NCI-H146 treated with DMSO at 0.1 percent for 48 hours (cell line): ENCODE data around the gene PPP4R3B.

Source experiments
- DNase-seq: peaks from one replicate; lab custom pipeline; 2025; ENCODE audit not compliant: unreplicated experiment; lab: John Stamatoyannopoulos, UW

PPP4R3B gene

DNA sequence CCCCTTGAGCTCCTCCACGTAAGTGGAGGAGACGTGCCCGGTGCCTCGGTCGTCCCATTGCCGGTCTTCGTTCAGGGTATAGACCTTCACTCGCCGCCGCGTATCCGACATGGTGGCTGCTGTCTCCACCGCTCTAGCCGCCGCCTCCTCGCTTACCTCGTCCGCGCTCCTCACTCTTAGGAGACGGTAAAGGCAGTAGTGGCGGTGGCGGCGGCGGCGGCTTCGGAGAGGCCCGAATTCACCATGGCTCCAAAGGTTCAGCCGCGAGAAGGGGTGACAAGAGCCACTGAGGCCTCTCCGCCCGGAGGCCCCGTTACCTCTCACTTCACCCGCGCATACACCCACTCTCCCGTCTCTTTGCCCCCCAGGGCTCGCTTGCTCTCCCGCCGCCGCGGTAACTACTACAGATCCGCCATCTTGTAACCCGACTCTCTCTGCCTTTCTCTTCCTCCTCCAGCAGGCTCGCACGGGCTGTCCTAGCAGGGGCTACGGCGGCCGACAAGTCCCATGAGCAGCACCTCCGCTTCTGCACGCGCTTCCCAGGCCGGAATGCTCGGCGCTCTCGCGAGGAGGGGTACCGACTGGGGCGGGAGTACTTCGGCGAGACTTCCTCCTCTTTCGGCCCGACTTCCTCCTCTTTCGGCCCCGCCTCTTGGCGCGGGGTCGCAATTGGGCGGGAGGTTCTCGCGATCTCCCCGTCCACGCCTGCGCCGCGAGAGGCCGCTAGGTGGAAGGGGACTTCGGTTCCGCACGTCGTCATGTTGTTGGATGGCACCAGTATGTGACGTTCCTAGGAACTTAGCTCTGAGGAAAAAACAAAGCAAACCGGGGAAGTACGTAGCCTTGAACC, at the start of gene PPP4R3B:
Gene PPP4R3B (minus strand): TSS at position 448 of the 850 bp plus-strand sequence. CDS start 337 bp downstream, at position 111.
- peak; percentile 96 for DNase-seq

GRCh38 chr2:55653255-55653654, 35.8 kb upstream of the PPP4R3B start:
- DNase-seq, result no peak

GRCh38 chr2:55649211-55649610, 31.8 kb upstream of the PPP4R3B start:
- no peak for DNase-seq

DNA sequence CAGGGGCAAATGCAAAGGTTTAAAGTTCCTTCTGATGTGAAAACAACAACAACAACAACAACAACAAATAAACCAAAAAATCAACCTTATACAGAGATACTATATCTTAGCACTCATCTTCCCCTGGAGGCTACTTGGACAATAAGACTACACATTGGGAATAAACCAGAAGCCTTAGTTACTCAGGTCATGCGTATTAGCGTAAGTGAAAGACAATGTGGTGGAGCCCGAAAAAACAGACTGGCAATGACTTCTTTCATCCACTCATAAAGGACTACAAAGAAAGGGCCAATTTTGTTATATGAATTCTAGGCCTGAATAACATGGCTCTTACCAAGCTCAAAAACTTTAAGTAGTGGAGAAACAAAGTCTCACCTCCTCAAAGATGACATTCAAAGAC, 19.4 kb upstream of the PPP4R3B start:
- no peak for DNase-seq

DNA sequence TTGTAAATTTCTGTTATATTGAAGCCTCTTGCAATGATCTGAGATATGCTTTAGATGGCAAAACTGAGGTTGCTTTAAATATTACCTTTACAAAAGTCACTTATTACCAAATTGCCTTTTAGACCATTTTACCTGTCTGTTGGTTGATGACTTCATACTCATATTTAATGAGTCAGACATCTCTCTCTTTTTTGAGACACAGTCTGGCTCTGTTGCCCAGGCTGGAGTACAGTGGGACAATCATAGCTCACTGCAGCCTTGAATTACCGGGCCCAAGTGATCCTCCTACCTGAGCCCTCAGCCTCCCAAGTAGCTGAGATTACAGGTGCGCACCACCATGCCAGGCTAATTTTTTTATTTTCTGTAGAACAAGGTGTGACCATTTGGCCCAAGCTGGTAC, 11.5 kb upstream of the PPP4R3B start:
- DNase-seq, result no peak

DNA sequence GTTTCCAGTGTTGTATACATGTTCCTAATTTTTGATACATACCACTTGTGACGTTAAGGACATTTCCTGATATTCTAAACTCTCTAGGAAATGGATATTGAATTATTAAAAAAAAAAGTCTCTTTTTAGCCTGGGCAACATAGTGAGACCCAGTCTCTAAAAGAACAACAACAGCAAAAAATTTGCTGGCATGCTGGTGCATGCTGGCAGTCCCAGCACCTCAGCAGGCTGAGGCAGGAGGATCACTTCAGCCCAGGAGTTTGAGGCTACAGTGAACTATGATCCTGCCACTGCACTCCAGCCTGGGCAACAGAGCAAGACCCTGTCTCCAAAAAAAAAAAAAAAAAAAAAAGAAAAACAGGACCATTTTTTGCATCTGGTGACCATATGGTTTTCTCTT, 10.5 kb upstream of the PPP4R3B start:
- DNase-seq, result no peak

GRCh38 chr2:55621802-55622201, 4.4 kb upstream of the PPP4R3B start:
- DNase-seq, result no peak

GRCh38 chr2:55620123-55620779, 2.8 kb upstream of the PPP4R3B start:
- no peak for DNase-seq

- DNase-seq, result peak; percentile 27
Measured at GRCh38 chr2:55618275-55619055, 1.0 kb upstream of the PPP4R3B start.

- no peak for DNase-seq
Measured at GRCh38 chr2:55618025-55618274, 528 bp upstream of the PPP4R3B start.

DNA sequence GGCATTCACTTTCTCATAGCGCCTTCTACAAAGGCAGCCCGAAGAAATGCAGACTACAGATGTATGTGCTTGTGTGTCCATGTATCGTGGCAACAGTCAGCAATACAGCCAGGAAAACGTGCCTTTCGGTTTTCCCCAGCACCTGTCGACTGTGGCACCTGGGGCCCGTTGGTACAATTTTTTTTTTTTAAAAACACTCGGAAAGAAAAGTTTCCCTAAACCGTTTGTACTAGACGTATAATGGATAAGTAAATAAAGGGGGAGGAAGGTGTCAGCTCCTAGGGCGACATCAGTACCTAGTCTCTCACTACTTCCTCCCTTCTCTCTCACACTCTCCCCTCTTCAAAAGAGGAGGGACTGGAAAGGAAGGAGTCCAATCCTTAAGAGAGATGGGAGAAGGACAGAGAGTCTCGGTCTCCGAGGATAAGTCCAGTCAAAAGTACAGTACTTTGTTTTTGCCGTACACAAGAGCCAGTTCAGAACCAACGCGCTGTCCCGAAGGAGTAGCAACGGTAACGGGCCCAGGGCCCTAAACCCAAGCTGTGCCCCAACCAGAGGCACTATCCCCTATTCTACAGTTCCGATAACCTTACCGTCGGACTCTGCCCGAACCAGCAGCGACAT, 759 bp downstream of the PPP4R3B start:
- peak; percentile 52 for DNase-seq

DNA sequence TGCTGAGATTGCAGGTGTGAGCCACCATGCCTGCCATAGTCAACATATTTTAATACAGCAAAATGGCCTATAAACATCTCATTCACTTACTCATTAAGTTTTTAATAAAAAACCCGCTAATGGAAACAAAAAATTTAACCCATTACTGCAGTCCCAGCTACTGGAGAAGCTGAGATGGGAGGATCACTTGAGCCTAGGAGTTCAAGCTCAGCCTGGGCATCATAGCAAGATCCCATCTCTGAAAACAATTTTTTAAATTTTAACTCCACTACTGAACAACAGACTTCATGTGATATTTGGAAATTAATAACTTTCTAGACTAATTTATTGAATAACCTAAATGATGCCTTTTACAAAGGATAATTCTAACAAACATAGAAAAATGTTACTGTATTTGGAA, 5.4 kb downstream of the PPP4R3B start:
- no peak for DNase-seq

DNA sequence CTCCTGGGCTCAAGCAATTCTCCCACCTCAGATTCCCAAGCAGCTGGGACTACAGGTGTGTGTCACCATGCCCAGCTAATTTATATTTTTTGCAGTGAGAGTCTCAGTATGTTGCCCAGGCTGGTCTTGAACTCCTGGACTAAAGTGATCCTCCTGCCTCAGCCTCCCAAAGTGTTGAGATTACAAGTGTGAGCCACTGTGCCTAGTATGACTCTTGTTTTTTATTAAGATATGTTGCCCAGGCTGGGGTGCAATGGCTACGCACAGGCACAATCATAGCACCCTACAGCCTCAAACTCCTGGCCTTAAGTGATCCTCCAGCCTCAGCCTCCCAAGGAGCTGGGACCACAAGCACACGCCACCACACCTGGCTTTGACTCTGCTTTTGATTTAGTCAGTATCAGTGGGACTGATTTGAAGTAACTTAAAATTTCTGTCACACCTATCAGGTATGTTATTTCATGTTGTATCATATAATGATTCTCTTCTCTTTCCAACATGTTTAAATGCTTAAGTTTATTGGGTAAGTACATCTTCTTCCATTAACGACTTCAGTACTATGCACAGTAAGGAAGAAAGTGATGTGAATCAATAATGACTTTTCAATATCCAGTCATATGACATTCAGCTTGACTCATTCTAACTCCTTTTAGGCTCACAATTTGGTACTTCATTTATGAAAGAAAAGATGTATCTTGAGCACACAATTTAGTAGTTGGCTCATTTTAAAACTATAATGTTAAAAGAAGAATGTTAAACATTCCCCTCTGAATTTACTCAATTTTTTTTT, 6.3 kb downstream of the PPP4R3B start:
- no peak for DNase-seq

- no peak for DNase-seq
Measured at GRCh38 chr2:55609938-55610578, 7.4 kb downstream of the PPP4R3B start.

DNA sequence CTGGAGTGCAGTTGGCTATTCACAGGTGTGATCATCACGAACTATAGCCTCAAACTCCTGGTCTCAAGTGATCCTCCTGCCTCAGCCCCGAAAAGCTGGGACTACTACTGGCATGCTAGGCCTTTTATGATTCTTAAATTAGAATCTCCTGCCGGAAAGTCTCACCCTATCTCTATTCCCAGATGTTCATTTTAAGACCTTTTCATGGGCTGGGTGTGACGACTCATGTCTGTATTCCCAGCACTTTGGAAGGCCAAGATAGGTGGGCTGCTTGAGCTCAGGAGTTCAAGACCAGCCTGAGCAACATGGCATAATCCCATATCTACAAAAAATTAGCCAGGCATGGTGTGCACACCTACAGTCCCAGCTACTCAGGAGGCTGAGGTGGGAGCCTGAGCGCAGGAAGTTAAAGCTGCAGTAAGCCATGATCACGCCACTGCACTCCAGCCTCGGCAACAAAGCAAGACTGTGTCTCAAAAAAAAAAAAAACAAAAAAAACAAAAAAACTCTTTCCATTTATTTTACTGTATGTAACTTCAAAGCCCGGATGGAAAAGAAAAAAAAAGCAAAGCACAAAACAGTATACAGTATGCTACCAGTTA, 8.1 kb downstream of the PPP4R3B start:
- no peak for DNase-seq

DNA sequence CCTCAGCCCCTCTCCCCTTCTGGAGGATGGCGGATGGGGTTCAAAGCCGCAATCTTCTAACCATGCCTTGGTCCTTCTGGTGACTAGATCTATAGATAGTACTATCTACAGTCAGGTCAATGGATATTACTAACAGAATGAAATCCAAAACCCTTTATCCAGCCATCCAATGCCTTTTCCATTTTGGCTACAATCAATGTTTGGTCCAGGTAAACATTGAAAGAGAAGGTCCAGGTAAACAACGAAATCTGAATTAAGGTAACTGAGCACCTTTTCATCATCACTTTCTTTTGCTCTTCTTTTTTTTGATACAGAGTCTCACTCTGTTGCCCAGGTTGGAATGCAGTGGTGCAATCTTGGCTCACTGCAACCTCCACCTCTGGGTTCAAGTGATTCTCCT, 9.7 kb downstream of the PPP4R3B start:
- DNase-seq, result no peak

DNA sequence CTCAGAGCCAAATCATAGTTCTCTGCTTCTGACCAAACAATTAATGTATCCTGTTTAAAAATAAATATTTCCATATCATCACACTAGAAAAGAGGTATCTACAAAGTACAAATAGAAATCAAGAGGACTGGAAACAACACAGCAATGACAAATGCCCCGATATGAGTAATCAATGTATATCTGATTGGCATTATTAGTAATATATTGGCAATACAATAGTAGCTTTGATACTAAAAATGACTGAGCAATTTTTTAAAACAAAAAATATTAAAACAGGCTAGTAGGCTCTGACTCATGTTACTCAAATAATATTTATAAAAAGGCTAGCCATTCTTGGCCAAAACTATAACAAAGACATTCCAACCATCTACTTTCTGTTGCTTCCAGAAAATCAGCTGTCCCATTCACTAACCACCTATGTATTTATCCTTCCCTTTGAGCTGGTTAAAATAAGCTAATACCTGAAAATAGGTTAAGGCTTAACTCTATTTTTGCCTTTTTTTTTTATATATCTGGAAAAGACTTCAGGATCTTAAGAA, 13.3 kb downstream of the PPP4R3B start:
- DNase-seq, result no peak

DNA sequence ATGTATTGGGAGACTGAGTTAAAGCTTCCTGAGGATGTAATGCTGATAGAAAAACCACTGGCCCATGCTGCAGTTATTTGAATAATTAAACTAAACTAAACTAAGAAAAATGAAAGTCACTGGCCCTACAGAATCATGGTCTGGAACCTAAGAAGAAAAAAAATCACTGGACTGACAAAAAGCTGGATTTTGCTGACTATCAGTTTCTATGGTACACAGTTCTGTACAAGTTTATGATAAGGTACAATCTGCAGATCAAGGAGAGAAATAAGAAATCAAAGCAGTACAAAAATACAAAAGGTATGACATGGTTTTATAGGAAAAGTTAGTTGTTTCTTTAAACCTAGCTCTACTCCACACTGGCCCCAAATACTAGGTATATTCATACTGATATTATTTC, 15.6 kb downstream of the PPP4R3B start:
- no peak for DNase-seq

GRCh38 chr2:55598056-55598795, 19.2 kb downstream of the PPP4R3B start:
- no peak for DNase-seq
